ENCODE data around the gene CFAP77. TPM values are rescaled to one million over a fixed set of nuclear protein-coding genes. Genes with fewer than 3 reads are reported as not detected.

CFAP77 gene
- total RNA-seq, 4 donors from 2014 or later = 0.44 TPM; not detected in 3

GRCh38 chr9:132537352-132537751, 127.3 kb downstream of the CFAP77 start:
- H3K4me1 ChIP-seq = no peaks in the 10 kb centered on the region
- no peaks in the 10 kb centered on the region for H3K27me3 ChIP-seq
- intact Hi-C loops (cut with DNase I) = no loop called here
- 83 to 89% methylated on average over 4 to 12 of the region's 12 CpGs for WGBS, 2 donors
- DNase-seq = no peak
- no peaks in the 10 kb centered on the region for H3K9me3 ChIP-seq
- TF ChIP-seq POLR2A (IDR thresholded peaks at IDR 0.05) (no peak), CTCF (IDR thresholded peaks at IDR 0.05) (no peak)
- no peak overlapping the region for H3K4me3 ChIP-seq (replicated peaks in 1 of 3)
- H3K36me3 ChIP-seq = no peaks in the 10 kb centered on the region
- no peak overlapping the region for H3K27ac ChIP-seq

- Histone ChIP-seq H3K27me3 (no peaks in the 10 kb centered on the region), H3K27ac (no peak overlapping the region), H3K9me3 (no peaks in the 10 kb centered on the region), H3K36me3 (no peaks in the 10 kb centered on the region), H3K4me1 (no peaks in the 10 kb centered on the region), H3K4me3 (replicated peaks in 1 of 3) (no peak overlapping the region)
- 80 to 83% methylated on average over 8 of the region's 8 CpGs for WGBS, 2 donors
- DNase-seq = no peak
- intact Hi-C loops (cut with DNase I) = no loop called here
- TF ChIP-seq POLR2A (IDR thresholded peaks at IDR 0.05) (no peak), CTCF (IDR thresholded peaks at IDR 0.05) (no peak)
These were observed 128.1 kb downstream of the CFAP77 start for GRCh38 chr9:132538071-132538470.

- DNase-seq = no peak
- TF ChIP-seq POLR2A (IDR thresholded peaks at IDR 0.05) = no peak
- TF ChIP-seq CTCF (IDR thresholded peaks at IDR 0.05) = no peak
- Histone ChIP-seq H3K4me1 (peaks cover 3 to 8% of the 10 kb centered on the region in 2 donors), H3K4me3 (replicated peaks in 1 of 3) (no peak overlapping the region), H3K27me3 (no peaks in the 10 kb centered on the region), H3K9me3 (no peaks in the 10 kb centered on the region), H3K36me3 (no peaks in the 10 kb centered on the region), H3K27ac (no peak overlapping the region)
- intact Hi-C loops (cut with DNase I) = no loop called here
- 90 to 91% methylated on average over 7 of the region's 7 CpGs for WGBS, 2 donors
These were observed 129.1 kb downstream of the CFAP77 start for GRCh38 chr9:132539096-132539495.

- intact Hi-C loops (cut with DNase I) = no loop called here
These were observed 131.0 kb downstream of the CFAP77 start for GRCh38 chr9:132541051-132541450.

More at GRCh38 chr9:132541051-132541450, 131.0 kb downstream of the CFAP77 start:
- Histone ChIP-seq H3K27ac (no peak overlapping the region), H3K4me1 (peaks cover 4 to 8% of the 10 kb centered on the region in 2 donors), H3K36me3 (no peaks in the 10 kb centered on the region), H3K27me3 (no peaks in the 10 kb centered on the region), H3K9me3 (no peaks in the 10 kb centered on the region), H3K4me3 (replicated peaks in 1 of 3) (no peak overlapping the region)
- no peak for DNase-seq
- TF ChIP-seq CTCF (IDR thresholded peaks at IDR 0.05) = no peak
- TF ChIP-seq POLR2A (IDR thresholded peaks at IDR 0.05) = no peak
- WGBS, 2 donors = 96 to 98% methylated on average over 6 to 8 of the region's 8 CpGs
